Endothelial cell of umbilical vein (primary cell): ENCODE data around the gene JTB. TPM values are rescaled to one million over a fixed set of nuclear protein-coding genes. Genes with fewer than 3 reads are reported as not detected.

Experiments used
- BruUV-seq: library from RNA; stranded (reverse); fragments of 400-500 nt; replicated peaks from 2 replicates; lab custom pipeline; 2021; lab: Mats Ljungman, UMichigan
- CTCF ChIA-PET: fragments of 300-600, 350-600 bp; sonication (Branson Sonifier 250); formaldehyde crosslinking; loops from one replicate; lab custom pipeline; 2021; ENCODE audit warnings: antibody characterized with exemption, inconsistent platforms; lab: Charles Lee
- POLR2A ChIA-PET: fragments of 300-600, 350-600 bp; sonication (Branson Sonifier 250); formaldehyde crosslinking; loops from one replicate; lab custom pipeline; 2021; ENCODE audit warnings: antibody characterized with exemption, inconsistent platforms; lab: Charles Lee
- DNase-seq: peaks from one replicate; pipeline ENCODE4 v3.0.0-alpha.2; 2011; ENCODE audit warnings: low read depth, low spot score
- FAIRE-seq: peaks from 2 replicates; lab custom pipeline; 2011; peaks lifted over from hg19 to GRCh38; lab: Jason Lieb, UNC
- H2AFZ ChIP-seq: 2 replicates; pipeline ENCODE4 v1.6.0; 2012; ENCODE audit warnings: low read depth, low read length, control low read depth, inconsistent platforms
- H3K27ac ChIP-seq: 2 replicates; pipeline ENCODE4 v1.5.1; 2011; ENCODE audit warnings: low read depth, mild to moderate bottlenecking, control low read depth, low read length, moderate library complexity; ENCODE audit not compliant: insufficient read depth
- H3K27me3 ChIP-seq, 2 experiments: 2 replicates each; pipeline versions ENCODE4 v1.6.0 to v1.6.1; 2011; ENCODE audit warnings: low read length in 2 of 2, mixed read lengths in 1 of 2; ENCODE audit not compliant: control insufficient read depth in 2 of 2, insufficient read depth in 2 of 2
- H3K36me3 ChIP-seq, 2 experiments: 2 replicates in 1 of 2; 3 replicates in 1 of 2; pipeline ENCODE4 v1.5.1; 2011; ENCODE audit warnings: low read length in 2 of 2, mild to moderate bottlenecking in 1 of 2, moderate library complexity in 1 of 2; ENCODE audit not compliant: control insufficient read depth in 2 of 2, insufficient read depth in 2 of 2; ENCODE audit errors: extremely low read depth in 1 of 2
- H3K4me1 ChIP-seq: 3 replicates; pipeline ENCODE4 v1.5.1; 2011; ENCODE audit warnings: mild to moderate bottlenecking, low read length; ENCODE audit not compliant: control insufficient read depth, insufficient read depth; ENCODE audit errors: extremely low read depth
- H3K4me2 ChIP-seq: 2 replicates; pipeline ENCODE4 v1.6.1; 2011; ENCODE audit warnings: low read length, control low read depth, mixed read lengths; ENCODE audit not compliant: insufficient read depth
- H3K4me3 ChIP-seq, 3 experiments: fragments of 200-600 bp in 1 of 3; sonication (generic), shearing (Covaris generic) in 1 of 3; replicated peaks in 1 of 3; 2 replicates each; pipeline ENCODE4 v1.5.1; 2011 to 2016; ENCODE audit warnings: control low read depth in 3 of 3, low read length in 3 of 3, mild to moderate bottlenecking in 2 of 3, inconsistent platforms in 1 of 3, low read depth in 1 of 3, moderate library complexity in 1 of 3; ENCODE audit not compliant: insufficient read depth in 1 of 3
- H3K79me2 ChIP-seq: 2 replicates; pipeline ENCODE4 v1.6.0; 2012; ENCODE audit warnings: low read length, inconsistent platforms; ENCODE audit not compliant: control insufficient read depth, insufficient read depth
- H3K9ac ChIP-seq: replicated peaks from 2 replicates; pipeline ENCODE3; 2011; ENCODE audit warnings: low read length, control low read depth; ENCODE audit not compliant: insufficient read depth; ENCODE audit errors: extremely low read depth
- H3K9me1 ChIP-seq: replicated peaks from 3 replicates; pipeline ENCODE4 v1.6.0; 2011; ENCODE audit warnings: mild to moderate bottlenecking, low read length; ENCODE audit not compliant: control insufficient read depth, insufficient read depth; ENCODE audit errors: extremely low read depth
- H3K9me3 ChIP-seq: replicated peaks from 2 replicates; pipeline ENCODE4 v1.5.1; 2012; ENCODE audit warnings: low read length, inconsistent platforms; ENCODE audit not compliant: control insufficient read depth, insufficient read depth
- H4K20me1 ChIP-seq: replicated peaks from 2 replicates; pipeline ENCODE3; 2011; ENCODE audit warnings: mild to moderate bottlenecking, low read length; ENCODE audit not compliant: control insufficient read depth, insufficient read depth; ENCODE audit errors: extremely low read depth
- EZH2 ChIP-seq: IDR thresholded peaks from 2 replicates; pipeline ENCODE4 v1.6.1; 2012; ENCODE audit warnings: borderline replicate concordance, low read depth, mild to moderate bottlenecking, moderate library complexity, low read length, inconsistent platforms; ENCODE audit not compliant: severe bottlenecking
- FOS ChIP-seq: IDR thresholded peaks from 2 replicates; pipeline ENCODE4 v1.6.1; 2011; ENCODE audit warnings: mild to moderate bottlenecking, low read length, moderate library complexity, borderline replicate concordance; ENCODE audit not compliant: insufficient read depth
- GATA2 ChIP-seq: IDR thresholded peaks from 2 replicates; pipeline ENCODE4 v1.7.0; 2011; ENCODE audit warnings: low read depth, mild to moderate bottlenecking, moderate library complexity, mixed read lengths, low read length; ENCODE audit not compliant: insufficient read length, insufficient read depth
- JUN ChIP-seq: IDR thresholded peaks from 2 replicates; pipeline ENCODE4 v1.6.1; 2011; ENCODE audit warnings: borderline replicate concordance, low read depth; ENCODE audit not compliant: insufficient read length, insufficient read depth
- MYC ChIP-seq: IDR thresholded peaks from one replicate; pipeline ENCODE4 v1.6.1; 2011; ENCODE audit warnings: mild to moderate bottlenecking, low read depth, low read length
- POLR2A ChIP-seq: IDR thresholded peaks from 2 replicates; pipeline ENCODE4 v1.6.1; 2012; ENCODE audit warnings: low read depth, mild to moderate bottlenecking, control low read depth, low read length
- POLR2AphosphoS5 ChIP-seq: IDR thresholded peaks from 2 replicates; pipeline ENCODE4 v1.6.1; 2012; ENCODE audit warnings: low read depth, mild to moderate bottlenecking, control low read depth, low read length, moderate library complexity; ENCODE audit not compliant: insufficient read depth
- dilution Hi-C: fragments of 300-500 bp; cut with MboI; formaldehyde crosslinking; loops from one replicate; pipeline ENCODE4 v1.15.0; 2019; ENCODE audit warnings: low sequenced_read_pairs; ENCODE audit not compliant: extremely low pct_ligation_motif_present
- intact Hi-C: fragments of 100-400 bp; cut with micrococcal nuclease; formaldehyde crosslinking; loops from one replicate; pipeline ENCODE4 v1.10.0; 2022
- polyA plus RNA-seq, 4 experiments: library from polyadenylated mRNA; depleted of rRNA in 3 of 4; stranded (reverse) in 3 of 4; unstranded in 1 of 4; fragments of >200 nt; gene quantifications; 2 replicates each; pipeline versions ENCODE4 v1.2.1 to v1.2.3, GENCODE V29; 2011 to 2012; ENCODE audit warnings: missing spikeins in 1 of 4
- total RNA-seq: library from RNA; stranded (reverse); gene quantifications from 2 replicates; pipeline ENCODE4 v1.2.3, GENCODE V29; 2021
- TF ChIP-seq, protein P1 (sequence below), 2 donors: IDR thresholded peaks; 1 replicate in 1 of 2; 2 replicates in 1 of 2; pipeline ENCODE4 v1.5.1; 2011; ENCODE audit warnings: low read length in 2 of 2, mild to moderate bottlenecking in 2 of 2, moderate library complexity in 2 of 2, control low read depth in 1 of 2, inconsistent platforms in 1 of 2, low read depth in 1 of 2; ENCODE audit not compliant: insufficient read depth in 1 of 2; ENCODE audit errors: extremely low read depth in 1 of 2
- TF ChIP-seq, protein P2 (sequence below): IDR thresholded peaks from 2 replicates; pipeline ENCODE4 v1.6.1; 2011; ENCODE audit not compliant: insufficient read depth, insufficient read length

Gene JTB
- total and polyA plus RNA-seq, 2 donors (not counting 3 experiments of a cell fraction or from before 2014, with no cell fraction given) = 90.2 to 149 TPM

DNA sequence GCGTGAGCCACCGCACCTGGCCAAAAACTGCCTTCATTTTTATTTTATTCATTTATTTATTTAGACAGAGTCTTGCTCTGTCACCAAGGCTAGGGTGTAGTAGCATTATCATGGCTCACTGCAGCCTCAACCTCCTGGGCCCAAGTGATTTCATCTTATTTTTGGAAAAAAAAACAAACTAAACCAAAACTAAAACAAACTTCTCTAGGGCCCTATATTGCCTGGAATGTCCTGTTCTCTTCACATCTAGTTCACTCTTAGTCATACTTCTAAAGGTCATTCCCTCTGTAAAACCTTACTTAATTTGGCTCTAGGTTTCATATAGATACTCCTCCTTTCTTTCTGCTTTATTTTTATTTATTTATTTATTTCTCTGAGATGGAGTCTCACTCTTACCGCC, 28.7 kb upstream of the JTB start:
- BruUV-seq = no TSS peak
- dilution Hi-C loops = no loop called here
- Histone ChIP-seq H3K36me3 (no peaks in the 10 kb centered on the region), H3K4me2 (no peak overlapping the region), H3K9me1 (no peaks in the 10 kb centered on the region), H3K79me2 (no peaks in the 10 kb centered on the region), H3K4me3 (no peak overlapping the region), H3K9ac (no peak overlapping the region), H2AFZ (no peak overlapping the region), H3K27me3 (no peaks in the 10 kb centered on the region), H3K9me3 (no peaks in the 10 kb centered on the region), H3K4me1 (no peaks in the 10 kb centered on the region), H4K20me1 (no peaks in the 10 kb centered on the region), H3K27ac (no peak overlapping the region)
- POLR2A ChIA-PET = no interaction called here
- intact Hi-C loops = no loop called here
- CTCF ChIA-PET = no interaction called here
- DNase-seq (no peak), FAIRE-seq (no peak)
- TF ChIP-seq POLR2A (no peak), GATA2 (no peak), JUN (no peak), EZH2 (no peak), MYC (no peak), POLR2AphosphoS5 (no peak), FOS (no peak)
- TF ChIP-seq, protein P1, sequence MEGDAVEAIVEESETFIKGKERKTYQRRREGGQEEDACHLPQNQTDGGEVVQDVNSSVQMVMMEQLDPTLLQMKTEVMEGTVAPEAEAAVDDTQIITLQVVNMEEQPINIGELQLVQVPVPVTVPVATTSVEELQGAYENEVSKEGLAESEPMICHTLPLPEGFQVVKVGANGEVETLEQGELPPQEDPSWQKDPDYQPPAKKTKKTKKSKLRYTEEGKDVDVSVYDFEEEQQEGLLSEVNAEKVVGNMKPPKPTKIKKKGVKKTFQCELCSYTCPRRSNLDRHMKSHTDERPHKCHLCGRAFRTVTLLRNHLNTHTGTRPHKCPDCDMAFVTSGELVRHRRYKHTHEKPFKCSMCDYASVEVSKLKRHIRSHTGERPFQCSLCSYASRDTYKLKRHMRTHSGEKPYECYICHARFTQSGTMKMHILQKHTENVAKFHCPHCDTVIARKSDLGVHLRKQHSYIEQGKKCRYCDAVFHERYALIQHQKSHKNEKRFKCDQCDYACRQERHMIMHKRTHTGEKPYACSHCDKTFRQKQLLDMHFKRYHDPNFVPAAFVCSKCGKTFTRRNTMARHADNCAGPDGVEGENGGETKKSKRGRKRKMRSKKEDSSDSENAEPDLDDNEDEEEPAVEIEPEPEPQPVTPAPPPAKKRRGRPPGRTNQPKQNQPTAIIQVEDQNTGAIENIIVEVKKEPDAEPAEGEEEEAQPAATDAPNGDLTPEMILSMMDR (IDR thresholded peaks at IDR 0.05; ENCODE audit: extremely low read depth in 1 of 2, insufficient read depth in 1 of 2, low read depth in 1 of 2, low read length in 2 of 2) = no peak
- TF ChIP-seq, protein P2, sequence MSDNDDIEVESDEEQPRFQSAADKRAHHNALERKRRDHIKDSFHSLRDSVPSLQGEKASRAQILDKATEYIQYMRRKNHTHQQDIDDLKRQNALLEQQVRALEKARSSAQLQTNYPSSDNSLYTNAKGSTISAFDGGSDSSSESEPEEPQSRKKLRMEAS = no peak
